ENCODE data around the gene FAM47E.

Gene FAM47E

DNA sequence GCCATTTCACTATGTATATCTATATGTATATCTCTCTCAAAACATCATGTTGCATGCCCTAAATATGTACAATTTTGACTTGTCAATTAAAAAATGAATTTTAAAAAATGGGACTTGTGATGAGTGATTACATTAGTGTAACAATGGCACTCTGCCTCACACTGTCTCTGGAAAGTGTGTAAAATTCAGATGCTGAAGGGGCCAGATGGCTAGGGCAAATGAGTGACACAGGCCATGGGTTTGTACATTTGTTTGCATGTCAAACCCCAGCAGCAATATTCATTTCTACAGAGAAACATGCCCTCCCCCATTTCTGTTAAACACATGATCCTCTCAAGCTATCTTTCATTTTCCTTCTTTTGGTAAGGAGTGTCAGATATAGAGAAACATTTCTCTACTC, 46.0 kb upstream of the FAM47E start:
- no peak for DNase-seq
- no peak overlapping the region for H3K4me3 ChIP-seq (ENCODE audit: low read depth in 1 of 2, low read length in 2 of 2)
- H3K4me1 ChIP-seq (ENCODE audit: insufficient read depth, low read length): 0 out of 2 replicates have a peak, but pooled peaks cover 5% of the 10 kb centered on the region
- H3K79me2 ChIP-seq (ENCODE audit: insufficient read depth, low read length): peaks cover 42% of the 10 kb centered on the region
- no peak overlapping the region for H2AFZ ChIP-seq (ENCODE audit: low read depth, low read length)
- no peak overlapping the region for H3K4me2 ChIP-seq (ENCODE audit: insufficient read depth, low read length)
- no peak for ATAC-seq (ENCODE audit: insufficient read depth, low read depth)
- no peak for TF ChIP-seq EZH2 (IDR thresholded peaks at IDR 0.05; ENCODE audit: borderline replicate concordance, low read depth, low read length, severe bottlenecking)
- TF ChIP-seq, protein P1, sequence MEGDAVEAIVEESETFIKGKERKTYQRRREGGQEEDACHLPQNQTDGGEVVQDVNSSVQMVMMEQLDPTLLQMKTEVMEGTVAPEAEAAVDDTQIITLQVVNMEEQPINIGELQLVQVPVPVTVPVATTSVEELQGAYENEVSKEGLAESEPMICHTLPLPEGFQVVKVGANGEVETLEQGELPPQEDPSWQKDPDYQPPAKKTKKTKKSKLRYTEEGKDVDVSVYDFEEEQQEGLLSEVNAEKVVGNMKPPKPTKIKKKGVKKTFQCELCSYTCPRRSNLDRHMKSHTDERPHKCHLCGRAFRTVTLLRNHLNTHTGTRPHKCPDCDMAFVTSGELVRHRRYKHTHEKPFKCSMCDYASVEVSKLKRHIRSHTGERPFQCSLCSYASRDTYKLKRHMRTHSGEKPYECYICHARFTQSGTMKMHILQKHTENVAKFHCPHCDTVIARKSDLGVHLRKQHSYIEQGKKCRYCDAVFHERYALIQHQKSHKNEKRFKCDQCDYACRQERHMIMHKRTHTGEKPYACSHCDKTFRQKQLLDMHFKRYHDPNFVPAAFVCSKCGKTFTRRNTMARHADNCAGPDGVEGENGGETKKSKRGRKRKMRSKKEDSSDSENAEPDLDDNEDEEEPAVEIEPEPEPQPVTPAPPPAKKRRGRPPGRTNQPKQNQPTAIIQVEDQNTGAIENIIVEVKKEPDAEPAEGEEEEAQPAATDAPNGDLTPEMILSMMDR (IDR thresholded peaks at IDR 0.05; ENCODE audit: borderline replicate concordance, extremely low read depth, low read length, poor library complexity, severe bottlenecking): no peak
- no peak overlapping the region for H3K27ac ChIP-seq (ENCODE audit: low read length)
- H3K27me3 ChIP-seq (ENCODE audit: insufficient read depth, low read length, poor library complexity): no peaks in the 10 kb centered on the region
- no peak overlapping the region for H3K9ac ChIP-seq (ENCODE audit: low read depth, low read length)
- no peaks in the 10 kb centered on the region for H3K9me3 ChIP-seq (ENCODE audit: insufficient read depth, low read length, severe bottlenecking)
- peaks cover 7% of the 10 kb centered on the region; the same call in 1 of the 2 replicates for H4K20me1 ChIP-seq (ENCODE audit: insufficient read depth, low read length)
- H3K36me3 ChIP-seq (ENCODE audit: insufficient read depth, low read length): peaks cover 3% of the 10 kb centered on the region; the same call in 1 of the 2 replicates

DNA sequence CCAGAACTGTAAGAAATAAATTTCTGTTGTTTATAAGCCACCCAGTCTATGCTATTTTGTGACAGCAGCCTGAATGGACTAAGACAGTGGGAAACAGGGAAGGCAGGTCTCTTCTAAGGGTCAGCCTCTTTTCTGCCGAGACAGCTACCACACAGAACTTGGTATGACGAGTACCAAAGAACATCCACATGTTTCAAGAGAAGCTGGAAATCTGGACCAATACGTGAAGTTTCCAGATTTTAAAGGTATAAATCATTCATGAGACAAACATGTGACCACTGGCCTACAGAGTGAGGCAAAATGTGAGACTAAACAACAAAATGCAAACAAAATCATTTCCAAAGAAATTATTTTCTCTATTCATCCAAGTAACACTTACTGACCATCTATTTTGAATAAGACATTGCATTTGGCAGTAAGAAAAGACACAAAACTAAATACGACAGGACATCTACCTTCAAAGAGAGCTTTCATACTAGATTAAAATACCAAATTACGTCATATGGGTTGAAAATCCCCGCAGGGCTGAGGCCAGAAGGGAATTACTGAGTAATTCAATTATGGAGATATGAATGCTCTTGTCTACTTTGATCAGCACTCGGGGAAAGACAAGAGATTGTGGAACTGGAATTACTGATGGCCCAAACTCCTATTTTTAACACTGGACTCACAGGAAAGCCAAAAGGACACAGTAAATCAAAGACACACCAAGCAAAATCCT, 45.1 kb upstream of the FAM47E start:
- Histone ChIP-seq H3K4me2 (ENCODE audit: insufficient read depth, low read length) (no peak overlapping the region), H3K9ac (ENCODE audit: low read depth, low read length) (no peak overlapping the region), H2AFZ (ENCODE audit: low read depth, low read length) (no peak overlapping the region), H3K36me3 (ENCODE audit: insufficient read depth, low read length) (peaks cover 3% of the 10 kb centered on the region; the same call in 1 of the 2 replicates), H3K27me3 (ENCODE audit: insufficient read depth, low read length, poor library complexity) (no peaks in the 10 kb centered on the region), H3K79me2 (ENCODE audit: insufficient read depth, low read length) (peaks cover 43% of the 10 kb centered on the region), H3K9me3 (ENCODE audit: insufficient read depth, low read length, severe bottlenecking) (no peaks in the 10 kb centered on the region), H4K20me1 (ENCODE audit: insufficient read depth, low read length) (peaks cover 7% of the 10 kb centered on the region; the same call in 1 of the 2 replicates), H3K4me3 (ENCODE audit: low read depth in 1 of 2, low read length in 2 of 2) (no peak overlapping the region), H3K4me1 (ENCODE audit: insufficient read depth, low read length) (peaks cover 9% of the 10 kb centered on the region), H3K27ac (ENCODE audit: low read length) (no peak overlapping the region)
- ATAC-seq (ENCODE audit: insufficient read depth, low read depth) (no peak), DNase-seq (no peak)
- TF ChIP-seq, protein P1 (IDR thresholded peaks at IDR 0.05; ENCODE audit: borderline replicate concordance, extremely low read depth, low read length, poor library complexity, severe bottlenecking): no peak
- TF ChIP-seq EZH2 (IDR thresholded peaks at IDR 0.05; ENCODE audit: borderline replicate concordance, low read depth, low read length, severe bottlenecking): no peak

DNA sequence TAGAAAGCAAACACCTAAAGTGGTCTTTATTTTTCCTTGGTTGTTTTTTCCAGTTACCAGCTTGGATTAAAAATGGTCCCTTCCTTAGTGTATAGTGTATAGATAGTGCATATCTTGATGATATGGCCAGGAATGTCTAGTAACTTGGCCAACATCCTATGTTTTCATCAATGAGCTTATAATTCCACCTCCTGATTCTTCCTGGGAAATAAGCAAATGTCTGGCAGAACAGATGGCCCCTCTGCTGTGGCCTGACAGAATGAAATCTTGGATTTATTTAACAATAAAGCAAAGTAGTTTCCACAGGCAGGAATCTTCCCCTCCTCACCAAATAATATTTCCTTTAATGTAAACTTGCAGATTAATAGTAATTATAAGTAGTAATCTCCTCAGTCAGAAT, 44.0 kb upstream of the FAM47E start:
- ATAC-seq (ENCODE audit: insufficient read depth, low read depth) (no peak), DNase-seq (no peak)
- Histone ChIP-seq H3K36me3 (ENCODE audit: insufficient read depth, low read length) (peaks cover 3% of the 10 kb centered on the region; the same call in 1 of the 2 replicates), H2AFZ (ENCODE audit: low read depth, low read length) (no peak overlapping the region), H3K27me3 (ENCODE audit: insufficient read depth, low read length, poor library complexity) (no peaks in the 10 kb centered on the region), H4K20me1 (ENCODE audit: insufficient read depth, low read length) (peaks cover 7% of the 10 kb centered on the region; the same call in 1 of the 2 replicates), H3K4me2 (ENCODE audit: insufficient read depth, low read length) (no peak overlapping the region), H3K4me3 (ENCODE audit: low read depth in 1 of 2, low read length in 2 of 2) (no peak overlapping the region), H3K27ac (ENCODE audit: low read length) (no peak overlapping the region), H3K4me1 (ENCODE audit: insufficient read depth, low read length) (peaks cover 21% of the 10 kb centered on the region), H3K9me3 (ENCODE audit: insufficient read depth, low read length, severe bottlenecking) (no peaks in the 10 kb centered on the region), H3K79me2 (ENCODE audit: insufficient read depth, low read length) (peaks cover 54% of the 10 kb centered on the region), H3K9ac (ENCODE audit: low read depth, low read length) (no peak overlapping the region)
- no peak for TF ChIP-seq EZH2 (IDR thresholded peaks at IDR 0.05; ENCODE audit: borderline replicate concordance, low read depth, low read length, severe bottlenecking)
- TF ChIP-seq, protein P1 (IDR thresholded peaks at IDR 0.05; ENCODE audit: borderline replicate concordance, extremely low read depth, low read length, poor library complexity, severe bottlenecking): no peak

Data from DND-41 (cell line).